WI38 (cell line): Measurements from ENCODE around the gene PIGQ.

Source experiments
- H3K4me3 ChIP-seq: 2 replicates; pipeline ENCODE4 v1.5.1; 2011; ENCODE audit warnings: low read depth, mild to moderate bottlenecking, control low read depth, low read length
- CTCF ChIP-seq: IDR thresholded peaks from 2 replicates; pipeline ENCODE4 v1.5.1; 2012; ENCODE audit warnings: low read depth, mild to moderate bottlenecking, control low read depth, low read length

The PIGQ gene

GRCh38 chr16:588639-588888 lies 18.8 kb downstream of the PIGQ start:
- peak overlapping the region; percentile 79 for H3K4me3 ChIP-seq
- no peak for TF ChIP-seq CTCF

GRCh38 chr16:588889-589657 lies 19.3 kb downstream of the PIGQ start:
- peak overlapping the region; percentile 79 for H3K4me3 ChIP-seq
- no peak for TF ChIP-seq CTCF

GRCh38 chr16:589658-590187 lies 20.0 kb downstream of the PIGQ start, which contains the start of gene RAB40C:
TSS of gene RAB40C (plus strand) at chr16:590066. CDS start at chr16:590292, 226 bp downstream.
- TF ChIP-seq CTCF, result no peak
- H3K4me3 ChIP-seq, result peak within 1 kb of the TSS; percentile 87

GRCh38 chr16:590188-590814 lies 20.5 kb downstream of the PIGQ start:
- no peak for TF ChIP-seq CTCF
- peak overlapping the region; percentile 87 for H3K4me3 ChIP-seq

- peak overlapping the region; percentile 87 for H3K4me3 ChIP-seq
- TF ChIP-seq CTCF, result no peak
These were observed 21.0 kb downstream of the PIGQ start for GRCh38 chr16:590815-591200.

- no peak for TF ChIP-seq CTCF
- H3K4me3 ChIP-seq, result peak overlapping the region; percentile 87
These were observed 21.5 kb downstream of the PIGQ start for GRCh38 chr16:591231-591630.

- no peak for TF ChIP-seq CTCF
- no peak overlapping the region for H3K4me3 ChIP-seq
These were observed 22.2 kb downstream of the PIGQ start for GRCh38 chr16:591892-592517.
